NCI-H524 (cell line): ENCODE results near the gene CYP8B1.

Experiments used
- DNase-seq, 2 experiments: peaks; one replicate each; lab custom pipeline; 2025; lab: John Stamatoyannopoulos, UW

The CYP8B1 gene

GRCh38 chr3:42852441-42852840 is 23.2 kb downstream of the CYP8B1 start:
- DNase-seq: no peak

- no peak for DNase-seq
Measured at GRCh38 chr3:42851228-42851834, 24.3 kb downstream of the CYP8B1 start.

- no peak for DNase-seq
Measured at GRCh38 chr3:42850263-42850662, 25.4 kb downstream of the CYP8B1 start.

GRCh38 chr3:42849017-42849416 is 26.7 kb downstream of the CYP8B1 start:
- no peak for DNase-seq

GRCh38 chr3:42847731-42848130 is 27.9 kb downstream of the CYP8B1 start:
- peak; percentile 37 to 72 for DNase-seq

GRCh38 chr3:42846685-42847522 is 28.8 kb downstream of the CYP8B1 start:
- DNase-seq: peak; percentile 30 to 48

- no peak for DNase-seq
Measured at GRCh38 chr3:42844815-42845214, 30.9 kb downstream of the CYP8B1 start.

GRCh38 chr3:42844412-42844713 is 31.3 kb downstream of the CYP8B1 start:
- no peak for DNase-seq

- no peak for DNase-seq
Measured at GRCh38 chr3:42843713-42844411, 31.8 kb downstream of the CYP8B1 start.

- no peak for DNase-seq
Measured at GRCh38 chr3:42841332-42841731, 34.3 kb downstream of the CYP8B1 start.

GRCh38 chr3:42839616-42840015 is 36.1 kb downstream of the CYP8B1 start:
- peak; percentile 15 to 54 for DNase-seq

GRCh38 chr3:42838571-42838970 is 37.1 kb downstream of the CYP8B1 start:
- no peak for DNase-seq

- no peak for DNase-seq
Measured at GRCh38 chr3:42836150-42837123, 39.2 kb downstream of the CYP8B1 start.

- peak; percentile 71 to 74 for DNase-seq
Measured at GRCh38 chr3:42831321-42831713, 44.4 kb downstream of the CYP8B1 start.

GRCh38 chr3:42830437-42831320 is 45.0 kb downstream of the CYP8B1 start:
- peak; percentile 58 to 69 for DNase-seq

- no peak for DNase-seq
Measured at GRCh38 chr3:42829628-42830436, 45.8 kb downstream of the CYP8B1 start.

- DNase-seq: no peak
Measured at GRCh38 chr3:42829083-42829627, 46.5 kb downstream of the CYP8B1 start.

GRCh38 chr3:42827654-42828053 is 48.0 kb downstream of the CYP8B1 start:
- DNase-seq: no peak

GRCh38 chr3:42827023-42827422 is 48.7 kb downstream of the CYP8B1 start:
- no peak for DNase-seq

GRCh38 chr3:42826141-42826540 is 49.5 kb downstream of the CYP8B1 start:
- DNase-seq: no peak
